Endothelial cell of umbilical vein (primary cell): Measurements from ENCODE around the gene TNPO3. TPM values are rescaled to one million over a fixed set of nuclear protein-coding genes. Genes with fewer than 3 reads are reported as not detected.

Source experiments
- BruUV-seq: library from RNA; stranded (reverse); fragments of 400-500 nt; replicated peaks from 2 replicates; lab custom pipeline; 2021; lab: Mats Ljungman, UMichigan
- CTCF ChIA-PET: fragments of 300-600, 350-600 bp; sonication (Branson Sonifier 250); formaldehyde crosslinking; loops from one replicate; lab custom pipeline; 2021; ENCODE audit warnings: antibody characterized with exemption, inconsistent platforms; lab: Charles Lee
- POLR2A ChIA-PET: fragments of 300-600, 350-600 bp; sonication (Branson Sonifier 250); formaldehyde crosslinking; loops from one replicate; lab custom pipeline; 2021; ENCODE audit warnings: antibody characterized with exemption, inconsistent platforms; lab: Charles Lee
- DNase-seq: peaks from one replicate; pipeline ENCODE4 v3.0.0-alpha.2; 2011; ENCODE audit warnings: low read depth, low spot score
- FAIRE-seq: peaks from 2 replicates; lab custom pipeline; 2011; peaks lifted over from hg19 to GRCh38; lab: Jason Lieb, UNC
- H2AFZ ChIP-seq: 2 replicates; pipeline ENCODE4 v1.6.0; 2012; ENCODE audit warnings: low read depth, low read length, control low read depth, inconsistent platforms
- H3K27ac ChIP-seq: 2 replicates; pipeline ENCODE4 v1.5.1; 2011; ENCODE audit warnings: low read depth, mild to moderate bottlenecking, control low read depth, low read length, moderate library complexity; ENCODE audit not compliant: insufficient read depth
- H3K27me3 ChIP-seq, 2 experiments: 2 replicates each; pipeline versions ENCODE4 v1.6.0 to v1.6.1; 2011; ENCODE audit warnings: low read length in 2 of 2, mixed read lengths in 1 of 2; ENCODE audit not compliant: control insufficient read depth in 2 of 2, insufficient read depth in 2 of 2
- H3K36me3 ChIP-seq, 2 experiments: 2 replicates in 1 of 2; 3 replicates in 1 of 2; pipeline ENCODE4 v1.5.1; 2011; ENCODE audit warnings: low read length in 2 of 2, mild to moderate bottlenecking in 1 of 2, moderate library complexity in 1 of 2; ENCODE audit not compliant: control insufficient read depth in 2 of 2, insufficient read depth in 2 of 2; ENCODE audit errors: extremely low read depth in 1 of 2
- H3K4me1 ChIP-seq: 3 replicates; pipeline ENCODE4 v1.5.1; 2011; ENCODE audit warnings: mild to moderate bottlenecking, low read length; ENCODE audit not compliant: control insufficient read depth, insufficient read depth; ENCODE audit errors: extremely low read depth
- H3K4me2 ChIP-seq: 2 replicates; pipeline ENCODE4 v1.6.1; 2011; ENCODE audit warnings: low read length, control low read depth, mixed read lengths; ENCODE audit not compliant: insufficient read depth
- H3K4me3 ChIP-seq, 3 experiments: fragments of 200-600 bp in 1 of 3; sonication (generic), shearing (Covaris generic) in 1 of 3; replicated peaks in 1 of 3; 2 replicates each; pipeline ENCODE4 v1.5.1; 2011 to 2016; ENCODE audit warnings: control low read depth in 3 of 3, low read length in 3 of 3, mild to moderate bottlenecking in 2 of 3, inconsistent platforms in 1 of 3, low read depth in 1 of 3, moderate library complexity in 1 of 3; ENCODE audit not compliant: insufficient read depth in 1 of 3
- H3K79me2 ChIP-seq: 2 replicates; pipeline ENCODE4 v1.6.0; 2012; ENCODE audit warnings: low read length, inconsistent platforms; ENCODE audit not compliant: control insufficient read depth, insufficient read depth
- H3K9ac ChIP-seq: replicated peaks from 2 replicates; pipeline ENCODE3; 2011; ENCODE audit warnings: low read length, control low read depth; ENCODE audit not compliant: insufficient read depth; ENCODE audit errors: extremely low read depth
- H3K9me1 ChIP-seq: replicated peaks from 3 replicates; pipeline ENCODE4 v1.6.0; 2011; ENCODE audit warnings: mild to moderate bottlenecking, low read length; ENCODE audit not compliant: control insufficient read depth, insufficient read depth; ENCODE audit errors: extremely low read depth
- H3K9me3 ChIP-seq: replicated peaks from 2 replicates; pipeline ENCODE4 v1.5.1; 2012; ENCODE audit warnings: low read length, inconsistent platforms; ENCODE audit not compliant: control insufficient read depth, insufficient read depth
- H4K20me1 ChIP-seq: replicated peaks from 2 replicates; pipeline ENCODE3; 2011; ENCODE audit warnings: mild to moderate bottlenecking, low read length; ENCODE audit not compliant: control insufficient read depth, insufficient read depth; ENCODE audit errors: extremely low read depth
- CTCF ChIP-seq, 2 donors: IDR thresholded peaks; 1 replicate in 1 of 2; 2 replicates in 1 of 2; pipeline ENCODE4 v1.5.1; 2011; ENCODE audit warnings: low read length in 2 of 2, mild to moderate bottlenecking in 2 of 2, moderate library complexity in 2 of 2, control low read depth in 1 of 2, inconsistent platforms in 1 of 2, low read depth in 1 of 2; ENCODE audit not compliant: insufficient read depth in 1 of 2; ENCODE audit errors: extremely low read depth in 1 of 2
- EZH2 ChIP-seq: IDR thresholded peaks from 2 replicates; pipeline ENCODE4 v1.6.1; 2012; ENCODE audit warnings: borderline replicate concordance, low read depth, mild to moderate bottlenecking, moderate library complexity, low read length, inconsistent platforms; ENCODE audit not compliant: severe bottlenecking
- FOS ChIP-seq: IDR thresholded peaks from 2 replicates; pipeline ENCODE4 v1.6.1; 2011; ENCODE audit warnings: mild to moderate bottlenecking, low read length, moderate library complexity, borderline replicate concordance; ENCODE audit not compliant: insufficient read depth
- GATA2 ChIP-seq: IDR thresholded peaks from 2 replicates; pipeline ENCODE4 v1.7.0; 2011; ENCODE audit warnings: low read depth, mild to moderate bottlenecking, moderate library complexity, mixed read lengths, low read length; ENCODE audit not compliant: insufficient read length, insufficient read depth
- JUN ChIP-seq: IDR thresholded peaks from 2 replicates; pipeline ENCODE4 v1.6.1; 2011; ENCODE audit warnings: borderline replicate concordance, low read depth; ENCODE audit not compliant: insufficient read length, insufficient read depth
- MAX ChIP-seq: IDR thresholded peaks from 2 replicates; pipeline ENCODE4 v1.6.1; 2011; ENCODE audit not compliant: insufficient read depth, insufficient read length
- MYC ChIP-seq: IDR thresholded peaks from one replicate; pipeline ENCODE4 v1.6.1; 2011; ENCODE audit warnings: mild to moderate bottlenecking, low read depth, low read length
- POLR2A ChIP-seq: IDR thresholded peaks from 2 replicates; pipeline ENCODE4 v1.6.1; 2012; ENCODE audit warnings: low read depth, mild to moderate bottlenecking, control low read depth, low read length
- POLR2AphosphoS5 ChIP-seq: IDR thresholded peaks from 2 replicates; pipeline ENCODE4 v1.6.1; 2012; ENCODE audit warnings: low read depth, mild to moderate bottlenecking, control low read depth, low read length, moderate library complexity; ENCODE audit not compliant: insufficient read depth
- dilution Hi-C: fragments of 300-500 bp; cut with MboI; formaldehyde crosslinking; loops from one replicate; pipeline ENCODE4 v1.15.0; 2019; ENCODE audit warnings: low sequenced_read_pairs; ENCODE audit not compliant: extremely low pct_ligation_motif_present
- intact Hi-C: fragments of 100-400 bp; cut with micrococcal nuclease; formaldehyde crosslinking; loops from one replicate; pipeline ENCODE4 v1.10.0; 2022
- polyA plus RNA-seq, 4 experiments: library from polyadenylated mRNA; depleted of rRNA in 3 of 4; stranded (reverse) in 3 of 4; unstranded in 1 of 4; fragments of >200 nt; gene quantifications; 2 replicates each; pipeline versions ENCODE4 v1.2.1 to v1.2.3, GENCODE V29; 2011 to 2012; ENCODE audit warnings: missing spikeins in 1 of 4
- total RNA-seq: library from RNA; stranded (reverse); gene quantifications from 2 replicates; pipeline ENCODE4 v1.2.3, GENCODE V29; 2021

TNPO3 gene
- total and polyA plus RNA-seq, 2 donors (not counting 3 experiments of a cell fraction or from before 2014, with no cell fraction given), result 29.0 to 46.9 TPM

- DNase-seq, result no peak
- no peak for TF ChIP-seq FOS
- no peak for TF ChIP-seq GATA2
- no peak for TF ChIP-seq EZH2
- TF ChIP-seq MYC, result no peak
- TF ChIP-seq JUN, result no peak
- TF ChIP-seq MAX, result no peak
- no peak for TF ChIP-seq CTCF (IDR thresholded peaks at IDR 0.05; ENCODE audit: extremely low read depth in 1 of 2, insufficient read depth in 1 of 2, low read depth in 1 of 2, low read length in 2 of 2)
- TF ChIP-seq POLR2AphosphoS5, result no peak
- TF ChIP-seq POLR2A, result no peak
- H3K9me1 ChIP-seq, result no peaks in the 10 kb centered on the region
- H2AFZ ChIP-seq, result no peak overlapping the region
- intact Hi-C loops, result no loop called here
- peaks cover 2% of the 10 kb centered on the region in 2 experiments for H3K36me3 ChIP-seq
- no peak overlapping the region for H3K4me3 ChIP-seq
- dilution Hi-C loops, result no loop called here
- H3K4me1 ChIP-seq, result no peaks in the 10 kb centered on the region
- no peaks in the 10 kb centered on the region for H4K20me1 ChIP-seq
- BruUV-seq, result no TSS peak
- H3K9ac ChIP-seq, result no peak overlapping the region
- H3K27ac ChIP-seq, result no peak overlapping the region
- H3K27me3 ChIP-seq, result no peaks in the 10 kb centered on the region
- FAIRE-seq, result no peak
- no peaks in the 10 kb centered on the region for H3K79me2 ChIP-seq
- no peak overlapping the region for H3K4me2 ChIP-seq
- no peaks in the 10 kb centered on the region for H3K9me3 ChIP-seq
- ChIA-PET POLR2A (no interaction called here), CTCF (interaction anchor here (0.9 to 1.3 kb wide), 5 partner anchors 14 to 118 kb away, joined by 3 to 6 read pairs (median 3); no protein-coding TSS in a partner anchor)
Measured at GRCh38 chr7:128948312-128948973, 106.5 kb downstream of the TNPO3 start.
